SU-DHL-6 (cell line): ENCODE data around the gene SRGAP1.

Experiments
- H2AFZ ChIP-seq: fragments of 200-600 bp; sonication (generic); 2 replicates; pipeline ENCODE4 v1.6.1; 2014; ENCODE audit warnings: low read depth, mild to moderate bottlenecking, moderate library complexity, mixed read lengths, antibody characterized with exemption, low read length; ENCODE audit not compliant: severe bottlenecking
- H3F3A ChIP-seq: fragments of 200-600 bp; shearing (Covaris generic); 2 replicates; pipeline ENCODE4 v1.6.0; 2016; ENCODE audit warnings: antibody characterized with exemption, mild to moderate bottlenecking; ENCODE audit not compliant: insufficient read depth
- H3K27ac ChIP-seq: fragments of 200-600 bp; sonication (generic); 2 replicates; pipeline ENCODE4 v1.5.1; 2016; ENCODE audit warnings: low read depth, mild to moderate bottlenecking, low read length, moderate library complexity, mixed read lengths
- H3K27me3 ChIP-seq: fragments of 200-600 bp; sonication (generic), shearing (Covaris generic); 2 replicates; pipeline ENCODE4 v1.6.0; 2014; ENCODE audit warnings: mild to moderate bottlenecking, low read length
- H3K36me3 ChIP-seq: fragments of 200-600 bp; sonication (generic); 2 replicates; pipeline ENCODE4 v1.6.1; 2014; ENCODE audit warnings: mild to moderate bottlenecking, low read length, mixed read lengths
- H3K4me2 ChIP-seq: fragments of 300-600, 200-600 bp; shearing (Covaris generic), sonication (generic); 2 replicates; pipeline ENCODE4 v1.6.0; 2014; ENCODE audit warnings: low read length, low read depth, mild to moderate bottlenecking; ENCODE audit not compliant: poor library complexity, severe bottlenecking
- H3K4me3 ChIP-seq: fragments of 200-600 bp; sonication (generic); 2 replicates; pipeline ENCODE4 v1.5.1; 2014; ENCODE audit warnings: antibody characterized with exemption, low read length, mild to moderate bottlenecking, mixed read lengths; ENCODE audit not compliant: insufficient read depth, poor library complexity, severe bottlenecking
- H3K79me2 ChIP-seq: fragments of 200-600 bp; sonication (generic); 2 replicates; pipeline ENCODE4 v1.6.1; 2014; ENCODE audit warnings: mild to moderate bottlenecking, low read length, moderate library complexity; ENCODE audit not compliant: insufficient read depth
- H3K9ac ChIP-seq: fragments of 200-600 bp; sonication (generic); 2 replicates; pipeline ENCODE4 v1.7.0; 2014; ENCODE audit warnings: mild to moderate bottlenecking, low read length
- H3K9me2 ChIP-seq: fragments of 200-600 bp; sonication (generic); replicated peaks from 2 replicates; pipeline ENCODE4 v1.6.1; 2014; ENCODE audit warnings: low read length; ENCODE audit not compliant: insufficient read depth
- H3K9me3 ChIP-seq: fragments of 200-600 bp; sonication (generic); 2 replicates; pipeline ENCODE4 v1.6.1; 2014; ENCODE audit warnings: low read length, mixed read lengths; ENCODE audit not compliant: insufficient read depth
- H4K20me1 ChIP-seq: fragments of 200-600 bp; sonication (generic); 2 replicates; pipeline ENCODE4 v1.6.1; 2014; ENCODE audit warnings: low read depth, mild to moderate bottlenecking, antibody characterized with exemption, low read length, moderate library complexity, mixed read lengths
- CTCF ChIP-seq: fragments of 200-600 bp; sonication (generic); IDR thresholded peaks from one replicate; pipeline ENCODE4 v1.5.1; 2017; ENCODE audit warnings: antibody characterized with exemption, mild to moderate bottlenecking, low read length, moderate library complexity; ENCODE audit not compliant: insufficient read depth, poor library complexity, severe bottlenecking
- EZH2phosphoT487 ChIP-seq: fragments of 200-600 bp; sonication (generic), shearing (Covaris generic); conservative IDR thresholded peaks from 2 replicates; pipeline ENCODE4 v1.6.1; 2018; ENCODE audit warnings: mild to moderate bottlenecking, antibody characterized with exemption, low read length, moderate library complexity, mixed read lengths

Gene SRGAP1

GRCh38 chr12:63870838-63871237 is 26.3 kb downstream of the SRGAP1 start:
- no peaks in the 10 kb centered on the region for H3K36me3 ChIP-seq
- no peaks in the 10 kb centered on the region for H3K27me3 ChIP-seq
- no peak overlapping the region for H3K9ac ChIP-seq
- H3K9me3 ChIP-seq, result no peaks in the 10 kb centered on the region
- H3K4me2 ChIP-seq, result no peak overlapping the region
- no peaks in the 10 kb centered on the region for H3K79me2 ChIP-seq
- H3F3A ChIP-seq, result no peaks in the 10 kb centered on the region
- H3K27ac ChIP-seq, result no peak overlapping the region
- no peak overlapping the region for H3K4me3 ChIP-seq
- H3K9me2 ChIP-seq, result no peaks in the 10 kb centered on the region
- H4K20me1 ChIP-seq, result no peaks in the 10 kb centered on the region
- TF ChIP-seq EZH2phosphoT487 (no peak), CTCF (no peak)
- H2AFZ ChIP-seq, result no peak overlapping the region

GRCh38 chr12:63874897-63875480 is 30.5 kb downstream of the SRGAP1 start:
- H3K9me2 ChIP-seq, result no peaks in the 10 kb centered on the region
- no peaks in the 10 kb centered on the region for H3K36me3 ChIP-seq
- no peaks in the 10 kb centered on the region for H3K79me2 ChIP-seq
- H3K9ac ChIP-seq, result no peak overlapping the region
- no peak overlapping the region for H3K4me3 ChIP-seq
- no peaks in the 10 kb centered on the region for H3K27me3 ChIP-seq
- H3K4me2 ChIP-seq, result no peak overlapping the region
- TF ChIP-seq EZH2phosphoT487, result no peak
- no peak for TF ChIP-seq CTCF
- no peak overlapping the region for H3K27ac ChIP-seq
- H4K20me1 ChIP-seq, result no peaks in the 10 kb centered on the region
- no peak overlapping the region for H2AFZ ChIP-seq
- H3F3A ChIP-seq, result no peaks in the 10 kb centered on the region
- H3K9me3 ChIP-seq, result no peaks in the 10 kb centered on the region

- no peaks in the 10 kb centered on the region for H3K36me3 ChIP-seq
- no peak for TF ChIP-seq CTCF
- no peak for TF ChIP-seq EZH2phosphoT487
These were observed 31.2 kb downstream of the SRGAP1 start for GRCh38 chr12:63875703-63876102.

More at GRCh38 chr12:63875703-63876102, 31.2 kb downstream of the SRGAP1 start:
- H3K79me2 ChIP-seq, result no peaks in the 10 kb centered on the region
- no peak overlapping the region for H3K4me3 ChIP-seq
- H3K4me2 ChIP-seq, result no peak overlapping the region
- no peaks in the 10 kb centered on the region for H3K9me3 ChIP-seq
- no peaks in the 10 kb centered on the region for H3K27me3 ChIP-seq
- H3F3A ChIP-seq, result no peaks in the 10 kb centered on the region
- no peaks in the 10 kb centered on the region for H3K9me2 ChIP-seq
- H3K27ac ChIP-seq, result no peak overlapping the region
- no peaks in the 10 kb centered on the region for H4K20me1 ChIP-seq
- H2AFZ ChIP-seq, result no peak overlapping the region
- no peak overlapping the region for H3K9ac ChIP-seq
